OCI-LY3 (cell line): ENCODE results near the gene TBC1D5.

Experiments used
- H2AFZ ChIP-seq: fragments of 200-600, 300-600 bp; shearing (Covaris generic); 2 replicates; pipeline ENCODE4 v1.6.0; 2014; ENCODE audit warnings: antibody characterized with exemption, low read depth, low read length
- H3K27ac ChIP-seq: fragments of 200-600, 300-600 bp; sonication (generic); 2 replicates; pipeline ENCODE4 v1.5.1; 2014; ENCODE audit warnings: mild to moderate bottlenecking, low read length, moderate library complexity, mixed read lengths
- H3K27me3 ChIP-seq: fragments of 200-600, 300-600 bp; sonication (generic); 2 replicates; pipeline ENCODE4 v1.6.1; 2014; ENCODE audit warnings: low read depth, low read length, mixed read lengths
- H3K36me3 ChIP-seq: fragments of 200-600, 300-600 bp; sonication (generic); replicated peaks from 2 replicates; pipeline ENCODE3; 2014; ENCODE audit warnings: low read depth, low read length, mixed read lengths
- H3K4me1 ChIP-seq: fragments of 300-600, 200-600 bp; sonication (generic); 2 replicates; pipeline ENCODE4 v1.6.1; 2014; ENCODE audit warnings: low read length, mixed read lengths
- H3K4me2 ChIP-seq: fragments of 200-600, 300-600 bp; sonication (generic); 2 replicates; pipeline ENCODE4 v1.6.1; 2014; ENCODE audit warnings: low read length, mixed read lengths
- H3K4me3 ChIP-seq: fragments of 300-600, 200-600 bp; sonication (generic); 2 replicates; pipeline ENCODE4 v1.5.1; 2014; ENCODE audit warnings: antibody characterized with exemption, mild to moderate bottlenecking, low read length, moderate library complexity
- H3K79me2 ChIP-seq: fragments of 300-600, 200-600 bp; shearing (Covaris generic); 2 replicates; pipeline ENCODE4 v1.6.1; 2014; ENCODE audit warnings: mild to moderate bottlenecking, low read length, mixed read lengths
- H3K9ac ChIP-seq: fragments of 300-600, 200-600 bp; shearing (Covaris generic); 2 replicates; pipeline ENCODE4 v1.6.0; 2014; ENCODE audit warnings: mild to moderate bottlenecking, low read length, moderate library complexity
- H3K9me3 ChIP-seq: fragments of 200-600, 300-600 bp; shearing (Covaris generic); 2 replicates; pipeline ENCODE4 v1.6.1; 2014; ENCODE audit warnings: low read length, mixed read lengths; ENCODE audit not compliant: insufficient read depth
- H4K20me1 ChIP-seq: fragments of 200-600, 300-600 bp; sonication (generic); 2 replicates; pipeline ENCODE4 v1.6.1; 2016; ENCODE audit warnings: low read length, mixed read lengths; ENCODE audit not compliant: insufficient read depth
- EZH2phosphoT487 ChIP-seq: fragments of 200-600 bp; shearing (Covaris generic); IDR thresholded peaks from 2 replicates; pipeline ENCODE4 v1.6.1; 2018; ENCODE audit warnings: antibody characterized with exemption, mixed run types, low read depth
- TF ChIP-seq, protein P1 (sequence below): fragments of 200-600, 300-600 bp; sonication (generic); IDR thresholded peaks from 2 replicates; pipeline ENCODE4 v1.5.1; 2014; ENCODE audit warnings: antibody characterized with exemption, low read length, low read depth

Gene TBC1D5

DNA sequence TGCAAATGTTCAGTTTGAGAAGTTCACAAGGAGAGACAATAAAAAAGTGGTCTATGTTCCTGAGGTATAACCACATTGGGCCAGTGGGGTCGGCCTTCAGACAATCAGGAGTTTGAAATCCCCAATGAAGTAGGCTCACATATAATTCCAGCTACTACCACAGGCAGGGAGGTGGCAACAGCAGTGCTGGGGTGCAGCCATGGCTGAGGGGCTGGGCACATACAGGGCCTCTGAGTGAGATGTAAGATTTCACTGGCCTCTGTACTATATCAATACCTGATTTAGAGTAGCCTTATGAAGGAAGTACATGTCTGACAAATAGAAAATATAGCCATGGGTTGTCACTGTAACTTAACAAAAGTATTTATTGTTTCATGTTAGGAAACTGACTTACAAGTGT, 402.2 kb downstream of the TBC1D5 start:
- no peaks in the 10 kb centered on the region for H3K36me3 ChIP-seq
- H3K4me3 ChIP-seq, result no peak overlapping the region
- no peak overlapping the region for H3K27ac ChIP-seq
- H3K9me3 ChIP-seq, result no peaks in the 10 kb centered on the region
- no peaks in the 10 kb centered on the region for H3K79me2 ChIP-seq
- H4K20me1 ChIP-seq, result no peaks in the 10 kb centered on the region
- no peaks in the 10 kb centered on the region for H3K27me3 ChIP-seq
- H2AFZ ChIP-seq, result no peak overlapping the region
- H3K4me1 ChIP-seq, result no peaks in the 10 kb centered on the region
- TF ChIP-seq EZH2phosphoT487, result no peak
- TF ChIP-seq, protein P1, sequence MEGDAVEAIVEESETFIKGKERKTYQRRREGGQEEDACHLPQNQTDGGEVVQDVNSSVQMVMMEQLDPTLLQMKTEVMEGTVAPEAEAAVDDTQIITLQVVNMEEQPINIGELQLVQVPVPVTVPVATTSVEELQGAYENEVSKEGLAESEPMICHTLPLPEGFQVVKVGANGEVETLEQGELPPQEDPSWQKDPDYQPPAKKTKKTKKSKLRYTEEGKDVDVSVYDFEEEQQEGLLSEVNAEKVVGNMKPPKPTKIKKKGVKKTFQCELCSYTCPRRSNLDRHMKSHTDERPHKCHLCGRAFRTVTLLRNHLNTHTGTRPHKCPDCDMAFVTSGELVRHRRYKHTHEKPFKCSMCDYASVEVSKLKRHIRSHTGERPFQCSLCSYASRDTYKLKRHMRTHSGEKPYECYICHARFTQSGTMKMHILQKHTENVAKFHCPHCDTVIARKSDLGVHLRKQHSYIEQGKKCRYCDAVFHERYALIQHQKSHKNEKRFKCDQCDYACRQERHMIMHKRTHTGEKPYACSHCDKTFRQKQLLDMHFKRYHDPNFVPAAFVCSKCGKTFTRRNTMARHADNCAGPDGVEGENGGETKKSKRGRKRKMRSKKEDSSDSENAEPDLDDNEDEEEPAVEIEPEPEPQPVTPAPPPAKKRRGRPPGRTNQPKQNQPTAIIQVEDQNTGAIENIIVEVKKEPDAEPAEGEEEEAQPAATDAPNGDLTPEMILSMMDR, result no peak
- no peak overlapping the region for H3K4me2 ChIP-seq
- H3K9ac ChIP-seq, result no peak overlapping the region

DNA sequence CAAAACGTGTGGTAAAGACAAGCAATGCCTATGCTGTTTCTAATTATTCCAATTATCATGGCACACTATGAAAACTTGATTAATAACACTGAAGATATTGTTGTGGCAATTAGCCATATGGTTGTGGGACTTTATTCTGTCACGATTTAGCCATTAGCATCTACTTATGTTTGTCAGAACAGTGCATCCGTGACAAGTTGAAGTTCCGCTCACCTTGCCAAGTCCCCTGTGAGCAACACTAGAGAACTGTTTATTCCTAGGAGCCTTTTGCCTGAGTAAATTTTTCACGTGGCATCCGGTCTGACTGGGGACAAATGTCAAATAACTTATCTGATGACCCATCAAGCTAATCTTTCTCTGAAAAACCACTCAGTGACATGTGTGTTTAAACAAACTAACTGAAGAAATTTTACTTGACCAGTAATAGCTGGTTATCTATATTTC, 403.3 kb downstream of the TBC1D5 start:
- no peaks in the 10 kb centered on the region for H3K4me1 ChIP-seq
- no peaks in the 10 kb centered on the region for H3K79me2 ChIP-seq
- H3K9ac ChIP-seq, result no peak overlapping the region
- H4K20me1 ChIP-seq, result no peaks in the 10 kb centered on the region
- H3K4me2 ChIP-seq, result no peak overlapping the region
- H3K27ac ChIP-seq, result no peak overlapping the region
- no peaks in the 10 kb centered on the region for H3K9me3 ChIP-seq
- no peaks in the 10 kb centered on the region for H3K27me3 ChIP-seq
- no peak overlapping the region for H3K4me3 ChIP-seq
- TF ChIP-seq, protein P1, result no peak
- no peak for TF ChIP-seq EZH2phosphoT487
- no peaks in the 10 kb centered on the region for H3K36me3 ChIP-seq
- H2AFZ ChIP-seq, result no peak overlapping the region

DNA sequence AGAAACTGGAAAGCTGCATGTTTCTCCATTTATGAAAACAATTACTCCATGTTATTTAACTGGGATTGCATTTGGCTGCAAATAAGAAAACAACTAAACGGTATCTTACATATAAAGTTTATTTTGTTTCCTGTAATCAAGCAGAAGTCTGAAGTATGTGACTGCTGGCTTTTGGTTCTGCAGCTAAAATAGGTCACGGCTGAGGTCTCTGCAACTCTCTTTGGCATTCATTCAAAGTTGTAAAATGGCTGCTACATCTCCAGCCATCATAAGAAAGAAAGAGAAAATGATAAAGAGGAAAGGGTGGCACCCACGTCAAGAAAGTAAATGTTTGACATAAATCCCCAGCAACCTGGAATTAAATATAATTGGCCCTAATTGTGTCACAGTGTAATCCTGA, 406.1 kb downstream of the TBC1D5 start:
- Histone ChIP-seq H4K20me1 (no peaks in the 10 kb centered on the region), H3K9ac (no peak overlapping the region), H3K36me3 (no peaks in the 10 kb centered on the region), H3K4me2 (no peak overlapping the region), H3K27me3 (no peaks in the 10 kb centered on the region), H3K4me3 (no peak overlapping the region), H3K79me2 (no peaks in the 10 kb centered on the region), H3K4me1 (no peaks in the 10 kb centered on the region), H3K9me3 (no peaks in the 10 kb centered on the region), H2AFZ (no peak overlapping the region), H3K27ac (no peak overlapping the region)
- no peak for TF ChIP-seq EZH2phosphoT487
- TF ChIP-seq, protein P1, result no peak

DNA sequence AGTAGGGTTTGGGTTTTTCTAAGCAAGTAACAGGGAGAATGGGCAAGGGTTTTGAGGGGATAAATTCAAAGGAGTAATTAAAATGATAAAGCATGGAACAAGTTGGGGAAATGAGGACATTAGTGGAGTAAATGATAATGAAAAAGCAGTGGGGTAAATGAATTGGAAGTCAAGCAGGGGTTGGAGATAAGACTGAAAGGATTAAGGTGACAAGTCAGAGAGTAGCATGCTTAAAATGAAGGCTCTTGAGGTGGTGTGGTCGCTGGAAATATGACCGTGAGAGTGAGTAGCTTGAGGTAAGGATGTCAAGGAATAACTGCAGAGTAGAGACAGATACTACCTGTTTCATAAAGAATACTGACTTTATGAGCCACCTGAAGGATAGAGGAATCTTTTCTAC, 408.5 kb downstream of the TBC1D5 start:
- no peaks in the 10 kb centered on the region for H3K79me2 ChIP-seq
- TF ChIP-seq, protein P1, result no peak
- no peak for TF ChIP-seq EZH2phosphoT487

More for the DNA sequence above, 408.5 kb downstream of the TBC1D5 start:
- Histone ChIP-seq H3K9ac (no peak overlapping the region), H3K4me1 (no peaks in the 10 kb centered on the region), H3K27ac (no peak overlapping the region), H4K20me1 (no peaks in the 10 kb centered on the region), H3K36me3 (no peaks in the 10 kb centered on the region), H3K9me3 (no peaks in the 10 kb centered on the region), H3K4me3 (no peak overlapping the region), H2AFZ (no peak overlapping the region), H3K27me3 (no peaks in the 10 kb centered on the region), H3K4me2 (no peak overlapping the region)
